Thyroid gland (tissue), 4 donors: ENCODE data around the gene AKT2.

ENCODE experiments used
- POLR2A ChIP-seq, 2 donors: fragments of 450-650 bp; IDR thresholded peaks; one replicate each; pipeline ENCODE4 v1.6.1; 2017; ENCODE audit warnings: antibody characterized with exemption in 2 of 2, mild to moderate bottlenecking in 2 of 2, moderate library complexity in 1 of 2
- TF ChIP-seq, protein P1 (sequence below), 6 experiments: fragments of 200-600 bp in 3 of 6; fragments of 450-650 bp in 3 of 6; sonication (generic) in 3 of 6; IDR thresholded peaks; one replicate each; pipeline ENCODE4 v1.5.1; 2016 to 2019; ENCODE audit warnings: antibody characterized with exemption in 6 of 6, mild to moderate bottlenecking in 2 of 6, inconsistent platforms in 1 of 6, moderate library complexity in 1 of 6

DNA sequence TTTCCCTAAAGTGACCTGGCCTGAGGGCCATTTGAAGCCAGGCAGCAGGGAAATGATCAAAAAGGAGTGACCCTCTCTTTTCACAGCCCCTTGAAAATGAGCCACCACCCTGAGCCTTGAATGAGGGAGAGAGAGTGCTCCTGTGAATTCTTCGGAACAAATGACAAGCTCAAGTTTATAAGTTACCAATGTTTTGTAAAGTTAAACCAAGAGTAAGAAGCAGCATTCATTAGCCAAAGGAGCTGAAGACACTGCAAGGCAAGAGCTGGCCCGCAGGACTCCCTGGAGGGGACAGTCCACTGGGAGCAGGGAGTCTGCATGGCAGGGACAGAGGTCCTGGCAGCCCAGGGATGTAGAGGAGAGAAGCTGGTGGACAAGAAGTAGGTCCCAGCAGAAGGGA is 42.0 kb downstream of the AKT2 start:
- TF ChIP-seq, protein P1, sequence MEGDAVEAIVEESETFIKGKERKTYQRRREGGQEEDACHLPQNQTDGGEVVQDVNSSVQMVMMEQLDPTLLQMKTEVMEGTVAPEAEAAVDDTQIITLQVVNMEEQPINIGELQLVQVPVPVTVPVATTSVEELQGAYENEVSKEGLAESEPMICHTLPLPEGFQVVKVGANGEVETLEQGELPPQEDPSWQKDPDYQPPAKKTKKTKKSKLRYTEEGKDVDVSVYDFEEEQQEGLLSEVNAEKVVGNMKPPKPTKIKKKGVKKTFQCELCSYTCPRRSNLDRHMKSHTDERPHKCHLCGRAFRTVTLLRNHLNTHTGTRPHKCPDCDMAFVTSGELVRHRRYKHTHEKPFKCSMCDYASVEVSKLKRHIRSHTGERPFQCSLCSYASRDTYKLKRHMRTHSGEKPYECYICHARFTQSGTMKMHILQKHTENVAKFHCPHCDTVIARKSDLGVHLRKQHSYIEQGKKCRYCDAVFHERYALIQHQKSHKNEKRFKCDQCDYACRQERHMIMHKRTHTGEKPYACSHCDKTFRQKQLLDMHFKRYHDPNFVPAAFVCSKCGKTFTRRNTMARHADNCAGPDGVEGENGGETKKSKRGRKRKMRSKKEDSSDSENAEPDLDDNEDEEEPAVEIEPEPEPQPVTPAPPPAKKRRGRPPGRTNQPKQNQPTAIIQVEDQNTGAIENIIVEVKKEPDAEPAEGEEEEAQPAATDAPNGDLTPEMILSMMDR (IDR thresholded peaks at IDR 0.05): no peak
- no peak for TF ChIP-seq POLR2A (IDR thresholded peaks at IDR 0.05)
